Thyroid gland (tissue), 4 donors: Measurements from ENCODE around the gene ALPL.

Experiments
- CTCF ChIP-seq, 6 experiments: fragments of 200-600 bp in 3 of 6; fragments of 450-650 bp in 3 of 6; sonication (generic) in 3 of 6; IDR thresholded peaks; one replicate each; pipeline ENCODE4 v1.5.1; 2016 to 2019; ENCODE audit warnings: antibody characterized with exemption in 6 of 6, mild to moderate bottlenecking in 2 of 6, inconsistent platforms in 1 of 6, moderate library complexity in 1 of 6
- POLR2A ChIP-seq, 2 donors: fragments of 450-650 bp; IDR thresholded peaks; one replicate each; pipeline ENCODE4 v1.6.1; 2017; ENCODE audit warnings: antibody characterized with exemption in 2 of 2, mild to moderate bottlenecking in 2 of 2, moderate library complexity in 1 of 2

DNA sequence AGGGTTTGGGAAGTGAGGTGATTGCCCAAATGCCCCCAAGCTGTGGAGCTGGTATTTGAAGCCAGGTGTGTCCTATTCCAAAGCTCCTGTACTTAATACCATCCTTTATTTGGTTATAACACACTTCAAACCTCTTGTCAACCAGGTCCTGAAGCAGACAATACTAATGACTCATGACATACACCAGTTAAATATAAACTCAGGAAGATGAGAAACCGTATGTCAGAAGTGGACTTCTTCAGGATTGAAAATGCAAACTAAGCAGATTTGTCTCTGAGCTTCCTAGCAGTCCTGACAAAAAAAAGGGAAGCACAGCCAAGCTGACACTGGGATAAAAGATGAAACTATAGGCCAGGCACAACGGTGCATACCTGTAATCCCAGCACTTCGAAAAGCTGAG is 70.6 kb downstream of the ALPL start:
- TF ChIP-seq CTCF (IDR thresholded peaks at IDR 0.05) (no peak), POLR2A (IDR thresholded peaks at IDR 0.05) (no peak)
